Neural progenitor cell (in vitro differentiated cells): ENCODE data around the gene ZNF446. TPM values are rescaled to one million over a fixed set of nuclear protein-coding genes. Genes with fewer than 3 reads are reported as not detected.

Source experiments
- DNase-seq: peaks from one replicate; pipeline ENCODE4 v3.0.0-alpha.2; 2016; ENCODE audit warnings: low spot score
- H2AFZ ChIP-seq: fragments of 200-600 bp; sonication (generic); replicated peaks from 2 replicates; pipeline ENCODE4 v1.6.1; 2016; ENCODE audit warnings: antibody characterized with exemption
- H3F3A ChIP-seq: fragments of 200-600 bp; sonication (generic); 2 replicates; pipeline ENCODE4 v1.6.1; 2016; ENCODE audit warnings: antibody characterized with exemption, low read depth
- H3K27ac ChIP-seq: fragments of 200-600 bp; sonication (generic); 2 replicates; pipeline ENCODE4 v1.5.1; 2016; ENCODE audit warnings: mild to moderate bottlenecking
- H3K27me3 ChIP-seq: fragments of 200-600 bp; sonication (generic); 2 replicates; pipeline ENCODE4 v1.6.1; 2016; ENCODE audit warnings: mild to moderate bottlenecking, moderate library complexity
- H3K36me3 ChIP-seq: fragments of 200-600 bp; sonication (generic); 2 replicates; pipeline ENCODE4 v1.5.1; 2016
- H3K4me1 ChIP-seq: fragments of 200-600 bp; sonication (generic); 2 replicates; pipeline ENCODE4 v1.6.1; 2016; ENCODE audit warnings: mixed run types
- H3K4me2 ChIP-seq: fragments of 200-600 bp; sonication (generic); 2 replicates; pipeline ENCODE4 v1.6.1; 2016
- H3K4me3 ChIP-seq: fragments of 200-600 bp; sonication (generic); 2 replicates; pipeline ENCODE4 v1.5.1; 2016
- H3K79me2 ChIP-seq: fragments of 200-600 bp; sonication (generic); 2 replicates; pipeline ENCODE4 v1.6.1; 2016; ENCODE audit warnings: low read depth
- H3K9ac ChIP-seq: fragments of 200-600 bp; sonication (generic); 2 replicates; pipeline ENCODE4 v1.6.1; 2016
- H3K9me3 ChIP-seq: fragments of 200-600 bp; sonication (generic); 2 replicates; pipeline ENCODE4 v1.5.1; 2016; ENCODE audit warnings: low read depth
- H4K20me1 ChIP-seq: fragments of 200-600 bp; sonication (generic); 2 replicates; pipeline ENCODE4 v1.6.1; 2016; ENCODE audit warnings: low read depth
- H3K27ac Mint-ChIP-seq: 3 replicates; pipeline ENCODE4 v1.8.0; 2021; ENCODE audit warnings: mixed read lengths
- H3K27me3 Mint-ChIP-seq: 2 replicates; pipeline ENCODE4 v1.8.0; 2022; ENCODE audit warnings: low read depth, mild to moderate bottlenecking, inconsistent platforms, moderate library complexity, mixed read lengths; ENCODE audit not compliant: insufficient read depth
- H3K36me3 Mint-ChIP-seq: 3 replicates; pipeline ENCODE4 v1.8.0; 2021; ENCODE audit warnings: mixed read lengths
- H3K4me1 Mint-ChIP-seq: 3 replicates; pipeline ENCODE4 v1.8.0; 2021; ENCODE audit warnings: mixed read lengths
- H3K4me3 Mint-ChIP-seq: 3 replicates; pipeline ENCODE4 v1.8.0; 2021; ENCODE audit warnings: mild to moderate bottlenecking, moderate library complexity, mixed read lengths
- H3K9me3 Mint-ChIP-seq: 3 replicates; pipeline ENCODE4 v1.8.0; 2020; ENCODE audit warnings: mixed read lengths
- CTCF ChIP-seq: fragments of 200-600 bp; sonication (generic); IDR thresholded peaks from 2 replicates; pipeline ENCODE4 v1.5.1; 2017; ENCODE audit warnings: antibody characterized with exemption, mild to moderate bottlenecking
- EZH2 ChIP-seq: fragments of 200-600 bp; sonication (generic); IDR thresholded peaks from 2 replicates; pipeline ENCODE4 v1.6.1; 2017; ENCODE audit warnings: antibody characterized with exemption, mild to moderate bottlenecking, moderate library complexity
- EZH2phosphoT487 ChIP-seq: fragments of 200-600 bp; sonication (generic); IDR thresholded peaks from 2 replicates; pipeline ENCODE4 v1.6.1; 2017; ENCODE audit warnings: antibody characterized with exemption
- total RNA-seq: library from RNA; depleted of rRNA; stranded (reverse); fragments of >200 nt; gene quantifications from 2 replicates; pipeline ENCODE4 v1.2.3, GENCODE V29; 2015; ENCODE audit warnings: low replicate concordance

The ZNF446 gene
- total RNA-seq, 1 donor from 2014 or later: 4.4 TPM

DNA sequence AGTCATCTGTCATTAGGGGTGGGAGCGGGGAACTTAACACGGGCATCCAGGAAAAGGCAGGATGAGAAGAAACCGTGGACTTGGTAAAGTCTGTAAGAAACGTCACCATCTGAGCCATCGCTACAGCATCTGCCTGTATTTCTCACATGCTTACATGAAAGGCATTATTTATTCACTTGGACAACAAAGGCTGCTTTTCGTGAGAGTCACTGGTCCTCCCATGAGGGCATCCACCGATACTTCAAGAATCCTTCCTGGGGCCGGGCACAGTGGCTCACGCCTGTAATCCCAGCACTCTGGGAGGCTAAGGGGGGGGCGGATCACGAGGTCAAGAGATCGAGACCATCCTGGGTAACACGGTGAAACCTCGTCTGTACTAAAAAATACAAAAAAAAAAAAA is 16.1 kb downstream of the ZNF446 start:
- no peaks in the 10 kb centered on the region for H3K36me3 Mint-ChIP-seq
- H3K9ac ChIP-seq: no peak overlapping the region
- H3K4me2 ChIP-seq: no peak overlapping the region
- H3K79me2 ChIP-seq: no peaks in the 10 kb centered on the region
- H3K4me1 Mint-ChIP-seq: no peaks in the 10 kb centered on the region
- DNase-seq: no peak
- no peaks in the 10 kb centered on the region for H3K27me3 ChIP-seq
- H3K27ac Mint-ChIP-seq: no peak overlapping the region
- no peaks in the 10 kb centered on the region for H4K20me1 ChIP-seq
- H3F3A ChIP-seq: no peaks in the 10 kb centered on the region
- no peaks in the 10 kb centered on the region for H3K36me3 ChIP-seq
- H3K9me3 ChIP-seq: no peaks in the 10 kb centered on the region
- H2AFZ ChIP-seq: no peak overlapping the region
- no peak overlapping the region for H3K4me3 Mint-ChIP-seq
- H3K4me3 ChIP-seq: no peak overlapping the region
- H3K27ac ChIP-seq: no peak overlapping the region
- no peaks in the 10 kb centered on the region for H3K9me3 Mint-ChIP-seq
- H3K4me1 ChIP-seq: no peaks in the 10 kb centered on the region
- TF ChIP-seq EZH2phosphoT487: no peak
- TF ChIP-seq CTCF: no peak
- TF ChIP-seq EZH2: no peak
- H3K27me3 Mint-ChIP-seq: no peaks in the 10 kb centered on the region

DNA sequence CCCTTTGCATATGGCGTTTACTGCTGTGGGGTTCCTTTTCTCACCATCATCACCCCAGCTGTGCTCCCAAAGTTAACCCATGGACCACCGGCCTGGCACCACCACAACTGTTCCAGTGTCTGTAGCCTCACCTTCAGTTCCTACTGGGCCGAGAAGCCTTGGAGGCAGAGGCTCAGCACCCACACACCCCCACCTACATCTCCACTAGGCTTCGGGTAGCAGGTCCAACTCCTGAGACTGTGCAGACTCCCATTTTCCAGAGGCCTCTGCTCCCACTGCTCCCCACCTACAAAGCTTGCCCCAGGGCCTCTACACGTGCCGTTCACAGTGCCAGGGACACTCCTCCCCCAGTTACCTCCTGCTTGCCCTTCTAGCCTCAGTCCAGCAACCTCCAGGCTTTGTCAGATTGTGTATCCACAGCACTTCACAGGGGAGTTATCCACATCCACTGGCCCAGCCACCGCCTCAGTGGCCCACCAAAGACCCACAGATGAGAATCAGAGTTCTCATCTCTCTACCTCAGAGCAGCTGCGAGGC is 21.6 kb downstream of the ZNF446 start:
- no peaks in the 10 kb centered on the region for H3K36me3 Mint-ChIP-seq
- Histone ChIP-seq H3K79me2 (peaks cover 6% of the 10 kb centered on the region), H2AFZ (no peak overlapping the region), H3K4me1 (peaks cover 4% of the 10 kb centered on the region), H4K20me1 (no peaks in the 10 kb centered on the region), H3K9me3 (no peaks in the 10 kb centered on the region), H3K27me3 (no peaks in the 10 kb centered on the region), H3K4me3 (no peak overlapping the region), H3K4me2 (no peak overlapping the region), H3K9ac (no peak overlapping the region), H3K27ac (no peak overlapping the region), H3F3A (peaks cover 6% of the 10 kb centered on the region), H3K36me3 (no peaks in the 10 kb centered on the region)
- DNase-seq: no peak
- peak overlapping the region; percentile 65 for H3K4me3 Mint-ChIP-seq
- H3K9me3 Mint-ChIP-seq: peaks cover 6% of the 10 kb centered on the region
- TF ChIP-seq EZH2phosphoT487 (no peak), EZH2 (no peak), CTCF (no peak)
- peaks cover 7% of the 10 kb centered on the region for H3K27me3 Mint-ChIP-seq
- peaks cover 11% of the 10 kb centered on the region for H3K4me1 Mint-ChIP-seq
- H3K27ac Mint-ChIP-seq: no peak overlapping the region

- H3K4me3 ChIP-seq: peak overlapping the region; percentile 68
- no peaks in the 10 kb centered on the region for H4K20me1 ChIP-seq
- no peaks in the 10 kb centered on the region for H3K9me3 ChIP-seq
- H3K4me2 ChIP-seq: peak overlapping the region; percentile 98
- peaks cover 4% of the 10 kb centered on the region for H3K4me1 ChIP-seq
- H3K4me3 Mint-ChIP-seq: peak overlapping the region; percentile 84
- no peak for TF ChIP-seq CTCF
- TF ChIP-seq EZH2: no peak
- no peak for TF ChIP-seq EZH2phosphoT487
- H3K79me2 ChIP-seq: peaks cover 6% of the 10 kb centered on the region
- no peak for DNase-seq
- H3F3A ChIP-seq: peaks cover 6% of the 10 kb centered on the region
- peak overlapping the region; percentile 88 for H2AFZ ChIP-seq
- H3K9me3 Mint-ChIP-seq: peaks cover 6% of the 10 kb centered on the region
- peaks cover 11% of the 10 kb centered on the region for H3K4me1 Mint-ChIP-seq
- no peak overlapping the region for H3K27ac Mint-ChIP-seq
- no peaks in the 10 kb centered on the region for H3K36me3 Mint-ChIP-seq
- H3K36me3 ChIP-seq: no peaks in the 10 kb centered on the region
- no peaks in the 10 kb centered on the region for H3K27me3 ChIP-seq
- peaks cover 7% of the 10 kb centered on the region for H3K27me3 Mint-ChIP-seq
- H3K27ac ChIP-seq: no peak overlapping the region
- H3K9ac ChIP-seq: no peak overlapping the region
Observed at GRCh38 chr19:58498316-58499020, 22.3 kb downstream of the ZNF446 start.
